Measurements from ENCODE around the gene SLC40A1. TPM values are rescaled to one million over a fixed set of nuclear protein-coding genes. Genes with fewer than 3 reads are reported as not detected.

SLC40A1 gene
- total and polyA plus RNA-seq, 2 of the 8 experiments (the other 6 are each of a cell fraction or from before 2014, with no cell fraction given) = 0.03 TPM; not detected in 1

GRCh38 chr2:189576396-189576795 is 4.2 kb downstream of the SLC40A1 start:
- no peak overlapping the region for H3K56ac ChIP-seq (replicated peaks; ENCODE audit: insufficient read length, low read depth, low read length)
- ChIA-PET POLR2A (ENCODE audit: partially characterized antibody) (no interaction called here), CTCF (ENCODE audit: partially characterized antibody) (interaction anchor here (0.7 kb wide), 2 partner anchors 9 to 92 kb away, joined by 3 read pairs; no protein-coding TSS in a partner anchor)
- peaks cover 24 to 57% (median 40%) of the 10 kb centered on the region in 4 experiments for H3K27me3 ChIP-seq (replicated peaks in 1 of 4; ENCODE audit: control insufficient read depth in 3 of 4, extremely low read depth in 1 of 4, insufficient read depth in 3 of 4, low read length in 3 of 4)
- no peaks in the 10 kb centered on the region for H3K79me2 ChIP-seq (ENCODE audit: control insufficient read depth in 1 of 2, insufficient read depth in 2 of 2, low read length in 2 of 2)
- H3K9me3 ChIP-seq (ENCODE audit: insufficient read depth in 2 of 2, low read depth in 1 of 2, low read length in 1 of 2) = no peaks in the 10 kb centered on the region
- H3K18ac ChIP-seq (ENCODE audit: extremely low read depth, low read length) = no peak overlapping the region
- no peaks in the 10 kb centered on the region for H4K20me1 ChIP-seq (replicated peaks in 1 of 2; ENCODE audit: control insufficient read depth in 1 of 2, insufficient read depth in 2 of 2, low read length in 2 of 2)
- no peaks in the 10 kb centered on the region for H3K36me3 ChIP-seq (ENCODE audit: control insufficient read depth in 2 of 4, insufficient read depth in 4 of 4, low read length in 3 of 4)
- H3K9ac ChIP-seq (replicated peaks in 1 of 4; ENCODE audit: extremely low read depth in 1 of 4, low read depth in 3 of 4, low read length in 3 of 4) = no peak overlapping the region
- H3K23me2 ChIP-seq (ENCODE audit: low read depth, low read length) = peaks cover 5% of the 10 kb centered on the region; the same call in 1 of the 2 replicates
- no peak for DNase-seq (ENCODE audit: low read depth in 1 of 2, low spot score in 2 of 2)
- no peak overlapping the region for H3K27ac ChIP-seq (ENCODE audit: low read depth, low read length)
- no peak overlapping the region for H3K4ac ChIP-seq (replicated peaks; ENCODE audit: insufficient read length, low read depth, low read length)
- no peak overlapping the region for H2BK15ac ChIP-seq (ENCODE audit: low read length)
- no peak overlapping the region for H2BK5ac ChIP-seq (ENCODE audit: low read depth, low read length)
- no peak overlapping the region for H3K4me2 ChIP-seq (ENCODE audit: insufficient read depth in 1 of 2, low read depth in 2 of 2, low read length in 2 of 2)
- no peak overlapping the region for H3K4me3 ChIP-seq (ENCODE audit: extremely low read depth in 1 of 4, insufficient read depth in 2 of 4, low read depth in 3 of 4, low read length in 4 of 4)
- H3K4me1 ChIP-seq (replicated peaks in 1 of 4; ENCODE audit: control insufficient read depth in 3 of 4, insufficient read depth in 4 of 4, low read length in 3 of 4) = peaks cover 0 to 3% (median 1%) of the 10 kb centered on the region in 4 experiments; a peak in 3 of 7 replicates
- no peak overlapping the region for H4K91ac ChIP-seq (replicated peaks; ENCODE audit: insufficient read length, low read length)
- no peak overlapping the region for H3K23ac ChIP-seq (ENCODE audit: insufficient read length)
- H2AFZ ChIP-seq (ENCODE audit: low read length) = no peak overlapping the region
- H4K8ac ChIP-seq (ENCODE audit: extremely low read depth, insufficient read depth, low read length) = no peak overlapping the region
- H3K14ac ChIP-seq (ENCODE audit: insufficient read length) = no peak overlapping the region
- H2AK5ac ChIP-seq (ENCODE audit: low read depth, low read length) = no peak overlapping the region
- H2BK12ac ChIP-seq (ENCODE audit: low read depth, low read length) = no peak overlapping the region
- no peak overlapping the region for H2BK120ac ChIP-seq (replicated peaks; ENCODE audit: low read depth, low read length)
- no peak overlapping the region for H2BK20ac ChIP-seq (ENCODE audit: low read length)
- no peak for FAIRE-seq
- H3K79me1 ChIP-seq (ENCODE audit: low read depth, low read length) = no peaks in the 10 kb centered on the region
- H4K5ac ChIP-seq (ENCODE audit: insufficient read length, low read depth, low read length) = no peak overlapping the region
- 93% methylated on average over 1 of the region's 1 CpG; no CpG with 5 or more reads in 1 of the 2 experiments for WGBS, 2 experiments (ENCODE audit: extremely low coverage in 1 of 2, insufficient coverage in 1 of 2, insufficient read length in 1 of 2, insufficient replicate concordance in 2 of 2, low coverage in 1 of 2, low lambda C conversion rate in 2 of 2, missing lambda C conversion rate in 1 of 2)
- TF ChIP-seq ZNF274 (IDR thresholded peaks at IDR 0.05; ENCODE audit: borderline replicate concordance, extremely low read depth, low read length) = no peak
- TF ChIP-seq ATF2 (IDR thresholded peaks at IDR 0.05; ENCODE audit: low read length) = no peak
- no peak for TF ChIP-seq BACH1 (IDR thresholded peaks at IDR 0.05; ENCODE audit: low read length)
- TF ChIP-seq ATF3 (IDR thresholded peaks at IDR 0.05; ENCODE audit: insufficient read depth, low read depth, low read length) = no peak
- no peak for TF ChIP-seq HDAC2 (IDR thresholded peaks at IDR 0.05; ENCODE audit: borderline replicate concordance in 1 of 2, low read depth in 2 of 2, low read length in 2 of 2)
- no peak for TF ChIP-seq KDM1A (IDR thresholded peaks at IDR 0.05; ENCODE audit: borderline replicate concordance, low read length)
- TF ChIP-seq JUND (IDR thresholded peaks at IDR 0.05; ENCODE audit: low read length) = no peak
- no peak for TF ChIP-seq E2F6 (IDR thresholded peaks at IDR 0.05)

Data from H1 (cell line).